GM21367 (cell line): ENCODE results near the gene TFF2.

Experiments used
- ATAC-seq: cut with Tn5 transposase; IDR thresholded peaks from one replicate; pipeline ENCODE4 v1.9.1; 2021; ENCODE audit not compliant: unreplicated experiment

Gene TFF2

GRCh38 chr21:42384156-42384945 lies 33.6 kb upstream of the TFF2 start:
- ATAC-seq: no peak

- no peak for ATAC-seq
Observed at GRCh38 chr21:42383331-42383730, 32.5 kb upstream of the TFF2 start.

GRCh38 chr21:42382915-42383314 lies 32.1 kb upstream of the TFF2 start:
- ATAC-seq: no peak

GRCh38 chr21:42381347-42381984 lies 30.7 kb upstream of the TFF2 start:
- no peak for ATAC-seq

GRCh38 chr21:42379426-42380215 lies 28.8 kb upstream of the TFF2 start:
- no peak for ATAC-seq

GRCh38 chr21:42378418-42378817 lies 27.6 kb upstream of the TFF2 start:
- ATAC-seq: no peak

GRCh38 chr21:42377951-42378340 lies 27.2 kb upstream of the TFF2 start:
- no peak for ATAC-seq

GRCh38 chr21:42377211-42377950 lies 26.6 kb upstream of the TFF2 start:
- no peak for ATAC-seq

- ATAC-seq: no peak
Observed at GRCh38 chr21:42376338-42376982, 25.7 kb upstream of the TFF2 start.

GRCh38 chr21:42375966-42376337 lies 25.2 kb upstream of the TFF2 start:
- no peak for ATAC-seq

- ATAC-seq: no peak
Observed at GRCh38 chr21:42375506-42375905, 24.7 kb upstream of the TFF2 start.

- ATAC-seq: no peak
Observed at GRCh38 chr21:42374864-42375499, 24.2 kb upstream of the TFF2 start.

GRCh38 chr21:42374457-42374856 lies 23.7 kb upstream of the TFF2 start:
- ATAC-seq: no peak

- ATAC-seq: no peak
Observed at GRCh38 chr21:42373908-42374455, 23.2 kb upstream of the TFF2 start.

GRCh38 chr21:42373196-42373907 lies 22.6 kb upstream of the TFF2 start:
- no peak for ATAC-seq

GRCh38 chr21:42370894-42371654 lies 20.3 kb upstream of the TFF2 start:
- no peak for ATAC-seq

GRCh38 chr21:42369821-42370220 lies 19.0 kb upstream of the TFF2 start:
- no peak for ATAC-seq

GRCh38 chr21:42367367-42368165 lies 16.8 kb upstream of the TFF2 start:
- ATAC-seq: no peak
